ENCODE results near the gene EGFLAM. TPM values are rescaled to one million over a fixed set of nuclear protein-coding genes. Genes with fewer than 3 reads are reported as not detected.

Gene EGFLAM
- total and polyA plus RNA-seq, 2 of the 4 experiments (the other 2 are of a cell fraction) = 0.77 to 1.1 TPM

DNA sequence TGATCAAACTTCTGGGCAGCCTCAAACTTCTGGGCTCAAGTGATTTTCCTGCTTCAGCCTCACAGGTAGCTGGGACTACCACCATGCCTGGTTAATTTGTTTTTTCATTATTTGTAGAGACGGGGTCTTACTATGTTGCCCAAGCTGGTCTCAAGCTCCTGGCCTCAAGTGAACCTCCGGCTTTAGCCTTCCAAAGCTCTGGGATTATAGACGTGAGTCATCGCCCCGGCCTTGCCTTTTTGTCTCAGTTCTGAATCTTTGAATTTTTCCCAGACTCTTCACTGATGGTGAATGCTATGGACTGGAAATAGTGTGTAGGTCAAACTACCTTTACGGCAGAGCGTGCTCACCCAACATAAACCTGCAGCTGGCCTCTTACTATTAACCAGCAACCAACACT is 32.3 kb upstream of the EGFLAM start:
- H4K20me1 ChIP-seq (ENCODE audit: insufficient read depth, low read length) = no peaks in the 10 kb centered on the region
- H3K9me1 ChIP-seq (ENCODE audit: insufficient read depth, low read length) = no peaks in the 10 kb centered on the region
- WGBS, 2 experiments (ENCODE audit: extremely low coverage in 2 of 2, insufficient read length in 1 of 2) = no CpG with 5 or more reads among the region's 7 CpGs
- H3K23ac ChIP-seq (ENCODE audit: low read depth, low read length) = no peak overlapping the region
- no peak for DNase-seq
- H4K91ac ChIP-seq (ENCODE audit: insufficient read depth, low read depth, low read length) = no peak overlapping the region
- no peak overlapping the region for H2BK20ac ChIP-seq (ENCODE audit: low read depth, low read length)
- no peak overlapping the region for H3K27ac ChIP-seq (ENCODE audit: insufficient read depth, low read length)
- H3K4me3 ChIP-seq (ENCODE audit: insufficient read depth, low read depth, low read length) = no peak overlapping the region
- no peaks in the 10 kb centered on the region for H3K79me1 ChIP-seq (ENCODE audit: low read depth in 1 of 2, low read length in 2 of 2)
- no peak overlapping the region for H3K56ac ChIP-seq (ENCODE audit: extremely low read depth, insufficient read depth, low read length)
- intact Hi-C loops (cut with micrococcal nuclease) = no loop called here
- H3K14ac ChIP-seq (replicated peaks; ENCODE audit: low read depth, low read length) = no peak overlapping the region
- H3K9me3 ChIP-seq (ENCODE audit: control insufficient read depth, insufficient read depth, low read length) = no peaks in the 10 kb centered on the region
- no peak overlapping the region for H2BK15ac ChIP-seq (ENCODE audit: low read depth, low read length)
- no peak overlapping the region for H2BK120ac ChIP-seq (ENCODE audit: low read depth, low read length)
- no peaks in the 10 kb centered on the region; the same call in 1 of the 2 replicates for H3K27me3 ChIP-seq (ENCODE audit: control insufficient read depth, insufficient read depth, low read length)
- H3K18ac ChIP-seq (ENCODE audit: low read depth, low read length) = no peak overlapping the region
- no TSS peak for BruUV-seq (replicated peaks)
- in situ Hi-C loops (cut with MboI; ENCODE audit: low sequenced_read_pairs) = no loop called here
- ChIA-PET POLR2A (ENCODE audit: unreplicated experiment) (interaction anchor here (0.5 kb wide), 1 partner anchor 11 kb away, joined by 9 read pairs; no protein-coding TSS in a partner anchor), CTCF (no interaction called here)
- no peak overlapping the region for H3K9ac ChIP-seq (ENCODE audit: low read depth, low read length)
- TF ChIP-seq RAD21 (IDR thresholded peaks at IDR 0.05; ENCODE audit: low read length) (no peak), RFX5 (IDR thresholded peaks at IDR 0.05; ENCODE audit: low read depth, low read length) (no peak), NFE2L2 (IDR thresholded peaks at IDR 0.05; ENCODE audit: low read depth, low read length) (no peak), BHLHE40 (IDR thresholded peaks at IDR 0.05; ENCODE audit: low read depth, low read length) (no peak), RCOR1 (IDR thresholded peaks at IDR 0.05; ENCODE audit: insufficient replicate concordance, low read length) (no peak), FOS (IDR thresholded peaks at IDR 0.05; ENCODE audit: low read depth, low read length) (no peak), CHD1 (IDR thresholded peaks at IDR 0.05; ENCODE audit: low read depth, low read length) (no peak), POLR2A (IDR thresholded peaks at IDR 0.05; ENCODE audit: low read depth, low read length) (no peak), MXI1 (IDR thresholded peaks at IDR 0.05; ENCODE audit: borderline replicate concordance, low read depth, low read length) (no peak), CEBPB (IDR thresholded peaks at IDR 0.05; ENCODE audit: low read depth, low read length) (no peak)
- TF ChIP-seq, protein P1, sequence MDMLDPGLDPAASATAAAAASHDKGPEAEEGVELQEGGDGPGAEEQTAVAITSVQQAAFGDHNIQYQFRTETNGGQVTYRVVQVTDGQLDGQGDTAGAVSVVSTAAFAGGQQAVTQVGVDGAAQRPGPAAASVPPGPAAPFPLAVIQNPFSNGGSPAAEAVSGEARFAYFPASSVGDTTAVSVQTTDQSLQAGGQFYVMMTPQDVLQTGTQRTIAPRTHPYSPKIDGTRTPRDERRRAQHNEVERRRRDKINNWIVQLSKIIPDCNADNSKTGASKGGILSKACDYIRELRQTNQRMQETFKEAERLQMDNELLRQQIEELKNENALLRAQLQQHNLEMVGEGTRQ (IDR thresholded peaks at IDR 0.05; ENCODE audit: low read depth, low read length) = no peak
- TF ChIP-seq, protein P2, sequence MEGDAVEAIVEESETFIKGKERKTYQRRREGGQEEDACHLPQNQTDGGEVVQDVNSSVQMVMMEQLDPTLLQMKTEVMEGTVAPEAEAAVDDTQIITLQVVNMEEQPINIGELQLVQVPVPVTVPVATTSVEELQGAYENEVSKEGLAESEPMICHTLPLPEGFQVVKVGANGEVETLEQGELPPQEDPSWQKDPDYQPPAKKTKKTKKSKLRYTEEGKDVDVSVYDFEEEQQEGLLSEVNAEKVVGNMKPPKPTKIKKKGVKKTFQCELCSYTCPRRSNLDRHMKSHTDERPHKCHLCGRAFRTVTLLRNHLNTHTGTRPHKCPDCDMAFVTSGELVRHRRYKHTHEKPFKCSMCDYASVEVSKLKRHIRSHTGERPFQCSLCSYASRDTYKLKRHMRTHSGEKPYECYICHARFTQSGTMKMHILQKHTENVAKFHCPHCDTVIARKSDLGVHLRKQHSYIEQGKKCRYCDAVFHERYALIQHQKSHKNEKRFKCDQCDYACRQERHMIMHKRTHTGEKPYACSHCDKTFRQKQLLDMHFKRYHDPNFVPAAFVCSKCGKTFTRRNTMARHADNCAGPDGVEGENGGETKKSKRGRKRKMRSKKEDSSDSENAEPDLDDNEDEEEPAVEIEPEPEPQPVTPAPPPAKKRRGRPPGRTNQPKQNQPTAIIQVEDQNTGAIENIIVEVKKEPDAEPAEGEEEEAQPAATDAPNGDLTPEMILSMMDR (conservative IDR thresholded peaks at IDR 0.05; ENCODE audit: low read depth, low read length) = no peak
- TF ChIP-seq, protein P3, sequence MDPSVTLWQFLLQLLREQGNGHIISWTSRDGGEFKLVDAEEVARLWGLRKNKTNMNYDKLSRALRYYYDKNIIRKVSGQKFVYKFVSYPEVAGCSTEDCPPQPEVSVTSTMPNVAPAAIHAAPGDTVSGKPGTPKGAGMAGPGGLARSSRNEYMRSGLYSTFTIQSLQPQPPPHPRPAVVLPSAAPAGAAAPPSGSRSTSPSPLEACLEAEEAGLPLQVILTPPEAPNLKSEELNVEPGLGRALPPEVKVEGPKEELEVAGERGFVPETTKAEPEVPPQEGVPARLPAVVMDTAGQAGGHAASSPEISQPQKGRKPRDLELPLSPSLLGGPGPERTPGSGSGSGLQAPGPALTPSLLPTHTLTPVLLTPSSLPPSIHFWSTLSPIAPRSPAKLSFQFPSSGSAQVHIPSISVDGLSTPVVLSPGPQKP (IDR thresholded peaks at IDR 0.05; ENCODE audit: borderline replicate concordance, low read depth, low read length) = no peak
- no peak overlapping the region for H3K4me2 ChIP-seq (ENCODE audit: low read depth, low read length)
- no peak overlapping the region for H2AFZ ChIP-seq (replicated peaks; ENCODE audit: low read length, poor library complexity)
- no peak overlapping the region for H2BK5ac ChIP-seq (ENCODE audit: low read depth, low read length, poor library complexity, severe bottlenecking)
- dilution Hi-C loops (cut with HindIII; ENCODE audit: low sequenced_read_pairs, unreplicated experiment) = no loop called here
- H3K4ac ChIP-seq (ENCODE audit: low read depth, low read length) = no peak overlapping the region
- no peak overlapping the region for H2AK9ac ChIP-seq (replicated peaks; ENCODE audit: low read depth, low read length, poor library complexity)
- H2AK5ac ChIP-seq (ENCODE audit: low read depth, low read length) = no peak overlapping the region
- no peaks in the 10 kb centered on the region for H3K36me3 ChIP-seq (ENCODE audit: control insufficient read depth, insufficient read depth, low read length)
- H4K5ac ChIP-seq (ENCODE audit: low read depth, low read length) = no peak overlapping the region
- H3K4me1 ChIP-seq (ENCODE audit: control insufficient read depth, insufficient read depth, low read length) = no peaks in the 10 kb centered on the region
- ATAC-seq (ENCODE audit: low read depth) = no peak
- no peak overlapping the region for H4K8ac ChIP-seq (ENCODE audit: low read depth in 2 of 2, low read length in 2 of 2)

Data from IMR-90 (cell line).